Calu3 (cell line): ENCODE measurements around the gene AK5. TPM values are rescaled to one million over a fixed set of nuclear protein-coding genes. Genes with fewer than 3 reads are reported as not detected.
"Not testable (repeated sequence)": the region's sequence is repeated elsewhere in the genome, so short reads cannot be mapped to it uniquely, and the experiment has no call there.

Experiments used
- BruUV-seq: library from RNA; stranded (reverse); fragments of 400-500 nt; replicated peaks from 2 replicates; lab custom pipeline; 2021; lab: Mats Ljungman, UMichigan
- CTCF ChIA-PET: fragments of 300-600 bp; sonication (Branson Sonifier 250); formaldehyde crosslinking; loops from one replicate; lab custom pipeline; 2022; ENCODE audit warnings: antibody characterized with exemption; lab: Charles Lee
- DNase-seq: peaks from one replicate; pipeline ENCODE4 v3.0.0; 2022
- H3K27ac Mint-ChIP-seq: one replicate; pipeline ENCODE4 v1.8.0; 2022; ENCODE audit warnings: mixed read lengths; ENCODE audit not compliant: unreplicated experiment
- H3K27me3 Mint-ChIP-seq: one replicate; pipeline ENCODE4 v1.8.0; 2022; ENCODE audit warnings: mixed read lengths; ENCODE audit not compliant: unreplicated experiment
- H3K36me3 Mint-ChIP-seq: one replicate; pipeline ENCODE4 v1.8.0; 2022; ENCODE audit warnings: mild to moderate bottlenecking, moderate library complexity, mixed read lengths; ENCODE audit not compliant: insufficient read depth, unreplicated experiment
- H3K4me1 Mint-ChIP-seq: one replicate; pipeline ENCODE4 v1.8.0; 2022; ENCODE audit warnings: mild to moderate bottlenecking, low read depth, mixed read lengths; ENCODE audit not compliant: unreplicated experiment
- H3K4me3 Mint-ChIP-seq: one replicate; pipeline ENCODE4 v1.8.0; 2022; ENCODE audit warnings: mild to moderate bottlenecking, low read depth, moderate library complexity, mixed read lengths; ENCODE audit not compliant: unreplicated experiment
- H3K9me3 Mint-ChIP-seq: one replicate; pipeline ENCODE4 v1.8.0; 2022; ENCODE audit warnings: low read depth, mixed read lengths; ENCODE audit not compliant: unreplicated experiment
- intact Hi-C: fragments of 100-400 bp; cut with micrococcal nuclease; formaldehyde crosslinking; loops from one replicate; pipeline ENCODE4 v1.10.0; 2022; ENCODE audit not compliant: unreplicated experiment
- total RNA-seq: library from RNA; stranded (reverse); gene quantifications from 2 replicates; pipeline ENCODE4 v1.2.3, GENCODE V29; 2022
- TF ChIP-seq, protein P1 (sequence below): fragments of 200-600 bp; IDR thresholded peaks from one replicate; pipeline ENCODE4 v1.8.0; 2022; ENCODE audit warnings: antibody characterized with exemption; ENCODE audit not compliant: unreplicated experiment

Gene AK5
- total RNA-seq, 1 experiment from 2014 or later: not detected

DNA sequence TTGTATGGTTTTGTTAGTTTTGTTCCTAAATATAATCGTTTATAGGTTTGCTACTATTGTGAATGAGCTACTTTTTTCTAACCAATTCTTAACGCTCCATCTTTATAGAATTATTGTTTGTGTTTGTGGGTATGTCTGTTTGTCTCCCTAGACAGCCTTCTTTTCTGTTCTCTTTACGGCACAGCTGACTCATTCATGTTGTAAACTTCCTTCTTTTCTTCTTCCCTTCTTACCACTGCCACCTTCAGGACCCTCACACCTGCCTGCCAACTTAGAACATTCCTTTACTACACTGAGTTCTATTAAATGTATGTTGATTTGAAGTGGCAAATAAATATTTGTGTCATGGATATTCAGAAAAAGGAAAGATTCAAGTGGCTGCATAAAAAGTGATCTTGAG is 29.1 kb downstream of the AK5 start:
- Mint-ChIP-seq H3K36me3 (no peaks in the 10 kb centered on the region), H3K9me3 (no peaks in the 10 kb centered on the region), H3K4me1 (no peaks in the 10 kb centered on the region), H3K27ac (no peak overlapping the region), H3K4me3 (no peak overlapping the region), H3K27me3 (no peaks in the 10 kb centered on the region)
- CTCF ChIA-PET: no interaction called here
- intact Hi-C loops: loop anchor here (5.0 to 10.0 kb wide), 3 partner anchors 94 to 1156 kb away; partner anchors contain the start of gene PIGK
- no peak for DNase-seq
- no TSS peak for BruUV-seq
- TF ChIP-seq, protein P1, sequence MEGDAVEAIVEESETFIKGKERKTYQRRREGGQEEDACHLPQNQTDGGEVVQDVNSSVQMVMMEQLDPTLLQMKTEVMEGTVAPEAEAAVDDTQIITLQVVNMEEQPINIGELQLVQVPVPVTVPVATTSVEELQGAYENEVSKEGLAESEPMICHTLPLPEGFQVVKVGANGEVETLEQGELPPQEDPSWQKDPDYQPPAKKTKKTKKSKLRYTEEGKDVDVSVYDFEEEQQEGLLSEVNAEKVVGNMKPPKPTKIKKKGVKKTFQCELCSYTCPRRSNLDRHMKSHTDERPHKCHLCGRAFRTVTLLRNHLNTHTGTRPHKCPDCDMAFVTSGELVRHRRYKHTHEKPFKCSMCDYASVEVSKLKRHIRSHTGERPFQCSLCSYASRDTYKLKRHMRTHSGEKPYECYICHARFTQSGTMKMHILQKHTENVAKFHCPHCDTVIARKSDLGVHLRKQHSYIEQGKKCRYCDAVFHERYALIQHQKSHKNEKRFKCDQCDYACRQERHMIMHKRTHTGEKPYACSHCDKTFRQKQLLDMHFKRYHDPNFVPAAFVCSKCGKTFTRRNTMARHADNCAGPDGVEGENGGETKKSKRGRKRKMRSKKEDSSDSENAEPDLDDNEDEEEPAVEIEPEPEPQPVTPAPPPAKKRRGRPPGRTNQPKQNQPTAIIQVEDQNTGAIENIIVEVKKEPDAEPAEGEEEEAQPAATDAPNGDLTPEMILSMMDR: no peak

DNA sequence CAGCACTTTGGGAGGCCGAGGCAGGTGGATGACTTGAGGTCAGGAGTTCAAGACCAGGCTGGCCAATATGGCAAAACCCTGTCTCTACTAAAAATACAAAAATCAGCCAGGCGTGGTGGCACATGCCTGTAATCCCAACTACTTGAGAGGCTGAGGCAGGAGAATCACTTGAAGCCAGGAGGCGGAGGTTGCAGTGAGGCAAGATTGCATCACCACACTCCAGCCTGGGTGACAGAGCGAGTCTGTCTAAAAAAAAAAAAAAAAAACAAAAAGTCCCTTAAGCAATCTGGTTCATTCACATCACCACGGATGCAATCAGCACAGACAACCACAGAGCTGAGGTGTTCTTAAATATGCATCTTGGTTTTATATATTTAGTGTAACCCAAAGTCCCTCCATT is 30.5 kb downstream of the AK5 start:
- H3K27me3 Mint-ChIP-seq, H3K27ac Mint-ChIP-seq, BruUV-seq, CTCF ChIA-PET, H3K4me1 Mint-ChIP-seq, H3K4me3 Mint-ChIP-seq, H3K9me3 Mint-ChIP-seq, H3K36me3 Mint-ChIP-seq, DNase-seq: not testable (repeated sequence)
- intact Hi-C loops: loop anchor here (2.0 to 10.0 kb wide), 4 partner anchors 95 to 1158 kb away; partner anchors contain the start of gene PIGK

DNA sequence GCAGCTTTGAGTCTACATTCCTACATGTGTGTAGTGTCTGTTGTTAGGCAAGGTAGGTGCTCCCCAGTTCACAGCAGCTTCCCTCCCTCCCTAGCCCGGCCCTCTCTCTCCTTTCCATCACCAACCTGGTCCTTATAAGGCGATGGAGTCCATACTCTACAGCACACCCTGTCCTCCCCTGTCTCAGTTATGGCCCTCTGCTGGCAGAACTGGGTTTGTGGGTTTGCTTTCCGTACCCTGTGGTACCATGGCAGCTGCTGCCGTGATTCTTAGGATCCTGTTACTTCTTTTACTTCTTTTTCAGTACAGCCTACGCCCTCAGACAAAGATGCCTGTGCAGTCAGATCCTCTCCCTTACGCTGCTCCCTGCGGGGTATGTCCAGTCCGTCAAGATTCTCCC is 31.7 kb downstream of the AK5 start:
- TF ChIP-seq, protein P1: peak; percentile 71
- H3K36me3 Mint-ChIP-seq: no peaks in the 10 kb centered on the region
- intact Hi-C loops: loop anchor here (2.0 to 10.0 kb wide), 4 partner anchors 96 to 1159 kb away; partner anchors contain the start of gene PIGK
- H3K27me3 Mint-ChIP-seq: no peaks in the 10 kb centered on the region
- CTCF ChIA-PET: interaction anchor here (0.6 to 0.7 kb wide), 4 partner anchors 34 to 579 kb away, joined by 3 to 5 read pairs (median 4); no protein-coding TSS in a partner anchor
- no peaks in the 10 kb centered on the region for H3K9me3 Mint-ChIP-seq
- H3K27ac Mint-ChIP-seq: no peak overlapping the region
- H3K4me1 Mint-ChIP-seq: no peaks in the 10 kb centered on the region
- peak; percentile 56 for DNase-seq
- BruUV-seq: no TSS peak
- peak overlapping the region; percentile 4 for H3K4me3 Mint-ChIP-seq

DNA sequence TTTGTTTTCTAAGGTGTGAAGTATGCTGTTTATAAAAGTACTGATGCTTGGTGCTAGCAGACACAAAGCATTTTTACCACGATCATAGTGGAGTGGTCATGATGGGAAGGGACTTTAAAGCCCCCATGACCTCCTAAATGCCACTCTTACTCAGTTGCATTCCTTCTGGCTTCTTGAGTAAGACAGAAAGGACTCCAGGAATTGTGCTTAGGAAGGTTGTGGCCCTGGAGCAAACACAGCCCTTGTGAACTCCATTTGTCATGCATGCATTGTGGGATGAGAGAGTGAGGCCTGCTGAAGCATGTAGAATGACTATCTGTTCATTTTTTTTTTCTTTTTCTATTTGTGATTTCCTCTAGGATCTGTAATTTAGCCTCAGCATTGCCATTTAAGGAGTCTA is 34.2 kb downstream of the AK5 start:
- Mint-ChIP-seq H3K4me3 (no peak overlapping the region), H3K27me3 (no peaks in the 10 kb centered on the region), H3K36me3 (no peaks in the 10 kb centered on the region), H3K4me1 (no peaks in the 10 kb centered on the region), H3K27ac (no peak overlapping the region), H3K9me3 (peaks cover 2% of the 10 kb centered on the region)
- DNase-seq: no peak
- no TSS peak for BruUV-seq
- intact Hi-C loops: loop anchor here (10.0 kb wide), 2 partner anchors 219 to 1161 kb away; no protein-coding TSS in a partner anchor
- CTCF ChIA-PET: no interaction called here
- TF ChIP-seq, protein P1: no peak

DNA sequence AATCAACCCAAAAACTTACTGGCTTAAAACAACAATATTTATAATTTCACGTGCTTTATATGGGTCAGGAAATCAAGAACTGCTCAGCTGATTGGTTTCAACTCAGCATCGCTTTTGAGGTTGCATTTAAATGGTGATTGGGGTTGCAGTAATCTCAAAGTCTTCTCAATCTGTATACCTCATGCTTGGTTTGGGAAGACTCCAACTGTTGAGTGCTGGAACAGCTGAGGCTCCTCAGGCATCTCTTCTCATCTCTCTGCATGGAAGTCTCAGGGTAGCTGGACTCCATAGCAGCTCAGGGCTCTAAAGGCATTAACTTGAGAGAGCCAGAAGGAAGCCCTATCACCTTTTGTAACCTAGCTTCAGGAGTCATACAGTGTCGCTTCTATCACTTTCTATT is 35.1 kb downstream of the AK5 start:
- CTCF ChIA-PET: no interaction called here
- H3K4me1 Mint-ChIP-seq: peaks cover under 1% of the 10 kb centered on the region

More for the DNA sequence above, 35.1 kb downstream of the AK5 start:
- H3K27ac Mint-ChIP-seq: no peak overlapping the region
- no peak overlapping the region for H3K4me3 Mint-ChIP-seq
- TF ChIP-seq, protein P1: no peak
- intact Hi-C loops: loop anchor here (10.0 kb wide), 2 partner anchors 218 to 1162 kb away; no protein-coding TSS in a partner anchor
- DNase-seq: no peak
- peaks cover 5% of the 10 kb centered on the region for H3K36me3 Mint-ChIP-seq
- no peaks in the 10 kb centered on the region for H3K27me3 Mint-ChIP-seq
- H3K9me3 Mint-ChIP-seq: peaks cover 2% of the 10 kb centered on the region
- no TSS peak for BruUV-seq
